K562 (cell line): ENCODE measurements around the gene TESK1. TPM values are rescaled to one million over a fixed set of nuclear protein-coding genes. Genes with fewer than 3 reads are reported as not detected.
A peak's percentile ranks its signal among the peaks of the same experiment; 100 is the strongest.

ENCODE experiments used
- BRD4 ChIP-seq: fragments of 200-600 bp; sonication (generic); IDR thresholded peaks from 2 replicates; pipeline ENCODE4 v1.6.1; 2017; ENCODE audit warnings: inconsistent platforms
- MBD2 ChIP-seq: sonication (generic); IDR thresholded peaks from 2 replicates; pipeline ENCODE4 v1.6.1; 2016; ENCODE audit warnings: low read depth, borderline replicate concordance
- MXI1 ChIP-seq: IDR thresholded peaks from 2 replicates; pipeline ENCODE4 v1.6.1; 2011; ENCODE audit warnings: low read depth, mild to moderate bottlenecking, improper control_type of control experiment, low read length
- MYNN ChIP-seq, 2 experiments: sonication (generic); formaldehyde crosslinking in 1 of 2; IDR thresholded peaks; 2 replicates each; pipeline versions ENCODE4 v1.5.0 to v1.6.1; 2016 to 2020; ENCODE audit warnings: antibody characterized with exemption in 1 of 2, missing genetic modification reagents in 1 of 2
- NBN ChIP-seq: fragments of 450-650 bp; IDR thresholded peaks from 2 replicates; pipeline ENCODE4 v1.6.1; 2016; ENCODE audit warnings: low read depth, mild to moderate bottlenecking
- NELFE ChIP-seq: IDR thresholded peaks from 2 replicates; pipeline ENCODE4 v1.6.1; 2011; ENCODE audit warnings: mild to moderate bottlenecking; ENCODE audit not compliant: insufficient read depth, insufficient read length
- PHB ChIP-seq: fragments of 250-450 bp; sonication (Bioruptor Pico); IDR thresholded peaks from 2 replicates; pipeline ENCODE4 v1.5.0; 2021
- PYGO2 ChIP-seq: fragments of 450-650 bp; IDR thresholded peaks from 2 replicates; pipeline ENCODE4 v1.6.1; 2016; ENCODE audit warnings: mild to moderate bottlenecking, missing genetic modification characterization, moderate library complexity, missing compliant biosample characterization
- RBM22 ChIP-seq: fragments of 200-400 bp; formaldehyde crosslinking; IDR thresholded peaks from 2 replicates; pipeline ENCODE4 v1.6.1; 2018; ENCODE audit warnings: low read length, low read depth; ENCODE audit not compliant: poor library complexity, severe bottlenecking
- SAP30 ChIP-seq: fragments of 200-600 bp; sonication (generic); IDR thresholded peaks from 2 replicates; pipeline ENCODE4 v1.6.1; 2012; ENCODE audit warnings: borderline replicate concordance, low read depth, mild to moderate bottlenecking, moderate library complexity, low read length, control low read depth, inconsistent platforms; ENCODE audit not compliant: insufficient read depth, poor library complexity, severe bottlenecking
- YY1 ChIP-seq, 3 experiments: IDR thresholded peaks; 2 replicates each; pipeline ENCODE4 v1.6.1; 2011; ENCODE audit warnings: low read length in 2 of 3, mild to moderate bottlenecking in 2 of 3, moderate library complexity in 2 of 3, borderline replicate concordance in 1 of 3, control low read depth in 1 of 3, low read depth in 1 of 3; ENCODE audit not compliant: insufficient read depth in 3 of 3, insufficient replicate concordance in 2 of 3, control insufficient read depth in 1 of 3, insufficient read length in 1 of 3; ENCODE audit errors: extremely low read depth in 1 of 3
- ZFPM2 ChIP-seq: fragments of 250-450 bp; sonication (Bioruptor Pico); IDR thresholded peaks from 2 replicates; pipeline ENCODE4 v1.5.1; 2022; ENCODE audit warnings: mild to moderate bottlenecking
- ZKSCAN1 ChIP-seq: fragments of 150-350 bp; IDR thresholded peaks from 2 replicates; pipeline ENCODE4 v1.6.1; 2016; ENCODE audit warnings: low read depth, low read length
- ZNF232 ChIP-seq: sonication (generic); formaldehyde crosslinking; IDR thresholded peaks from 2 replicates; pipeline ENCODE4 v1.8.0; 2022; ENCODE audit warnings: mild to moderate bottlenecking, missing genetic modification reagents
- polyA plus RNA-seq, 8 experiments: library from polyadenylated mRNA; depleted of rRNA in 4 of 8; stranded (reverse) in 5 of 8; unstranded in 3 of 8; fragments of >200 nt; fragmentation: Nextera tagmentation in 2 of 8; fragmentation: Illumina TruSeq in 1 of 8; extraction: Ambion mirVana in 2 of 8; extraction: Trizol in 1 of 8; gene quantifications; 2 replicates each; pipeline versions ENCODE4 v1.2.1 to v1.2.3, GENCODE V29; 2011 to 2014; ENCODE audit warnings: inconsistent platforms in 1 of 8, missing spikeins in 1 of 8
- total RNA-seq, 7 experiments: library from RNA; depleted of rRNA in 6 of 7; stranded (reverse); fragments of >200 nt in 6 of 7; fragmentation: Illumina TruSeq in 2 of 7; extraction: Trizol in 2 of 7; gene quantifications; 2 replicates each; pipeline versions ENCODE4 v1.2.1 to v1.2.3, GENCODE V29; 2011 to 2021; ENCODE audit warnings: low replicate concordance in 1 of 7
- TF ChIP-seq, protein P1 (sequence below): fragments of 450-650 bp; IDR thresholded peaks from 2 replicates; pipeline ENCODE4 v1.6.1; 2016; ENCODE audit warnings: mild to moderate bottlenecking
- TF ChIP-seq, protein P2 (sequence below): sonication (generic); formaldehyde crosslinking; IDR thresholded peaks from 2 replicates; pipeline ENCODE4 v1.9.0; 2022; ENCODE audit warnings: mild to moderate bottlenecking, missing genetic modification reagents
- TF ChIP-seq, protein P3 (sequence below), 3 experiments: IDR thresholded peaks in 2 of 3; conservative IDR thresholded peaks in 1 of 3; 2 replicates each; pipeline ENCODE4 v1.5.1; 2011 to 2012; ENCODE audit warnings: low read length in 3 of 3, mild to moderate bottlenecking in 3 of 3, control low read depth in 2 of 3, improper control_type of control experiment in 1 of 3, inconsistent platforms in 1 of 3, low read depth in 1 of 3, mixed read lengths in 1 of 3, moderate library complexity in 1 of 3; ENCODE audit not compliant: insufficient read depth in 2 of 3
- TF ChIP-seq, protein P4 (sequence below): fragments of 200-400 bp; formaldehyde crosslinking; IDR thresholded peaks from 2 replicates; pipeline ENCODE4 v1.6.1; 2017; ENCODE audit warnings: mild to moderate bottlenecking, low read depth, low read length, moderate library complexity

TESK1 gene
- total and polyA plus RNA-seq, 9 of the 15 experiments (the other 6 are each of a cell fraction or from before 2014, with no cell fraction given) = 0.07 to 10.4 (median 4.1) TPM

DNA sequence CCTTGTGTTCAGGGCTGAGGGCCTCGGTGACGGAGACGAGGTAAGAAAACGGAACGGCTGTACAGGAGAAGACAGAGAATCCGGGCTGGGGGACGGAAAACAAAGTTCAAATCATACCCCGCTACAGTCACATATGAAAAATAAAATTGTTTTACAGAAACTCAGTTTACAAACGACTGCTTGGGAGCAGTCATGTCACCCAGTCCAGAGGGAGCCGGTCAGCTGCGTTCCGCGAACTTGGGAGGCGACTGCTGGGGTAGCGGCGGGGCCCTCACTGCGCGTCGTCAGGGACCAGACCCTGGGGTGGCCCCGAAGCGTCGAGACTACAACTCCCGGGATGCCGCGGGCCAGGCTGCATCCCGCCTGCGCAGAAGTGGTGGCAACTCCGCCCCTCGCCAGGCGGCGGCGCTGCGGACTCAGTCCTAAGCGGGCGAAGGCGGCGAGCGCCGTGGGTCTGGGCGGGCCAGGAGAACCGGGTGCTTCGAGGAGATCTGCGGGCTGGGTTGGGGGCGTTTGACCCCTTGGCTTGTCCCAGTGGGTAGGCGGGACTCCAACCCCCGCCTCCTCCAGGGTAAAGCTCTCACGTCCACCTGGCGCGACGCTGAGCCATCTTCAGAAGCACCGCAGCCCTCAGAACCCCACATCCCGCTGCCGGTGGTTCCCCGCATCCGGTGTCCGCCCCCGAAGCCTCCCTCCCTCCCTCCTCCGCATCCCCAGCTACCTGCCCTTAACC, 41.6 kb downstream of the TESK1 start (continued):
- TF ChIP-seq, protein P1, sequence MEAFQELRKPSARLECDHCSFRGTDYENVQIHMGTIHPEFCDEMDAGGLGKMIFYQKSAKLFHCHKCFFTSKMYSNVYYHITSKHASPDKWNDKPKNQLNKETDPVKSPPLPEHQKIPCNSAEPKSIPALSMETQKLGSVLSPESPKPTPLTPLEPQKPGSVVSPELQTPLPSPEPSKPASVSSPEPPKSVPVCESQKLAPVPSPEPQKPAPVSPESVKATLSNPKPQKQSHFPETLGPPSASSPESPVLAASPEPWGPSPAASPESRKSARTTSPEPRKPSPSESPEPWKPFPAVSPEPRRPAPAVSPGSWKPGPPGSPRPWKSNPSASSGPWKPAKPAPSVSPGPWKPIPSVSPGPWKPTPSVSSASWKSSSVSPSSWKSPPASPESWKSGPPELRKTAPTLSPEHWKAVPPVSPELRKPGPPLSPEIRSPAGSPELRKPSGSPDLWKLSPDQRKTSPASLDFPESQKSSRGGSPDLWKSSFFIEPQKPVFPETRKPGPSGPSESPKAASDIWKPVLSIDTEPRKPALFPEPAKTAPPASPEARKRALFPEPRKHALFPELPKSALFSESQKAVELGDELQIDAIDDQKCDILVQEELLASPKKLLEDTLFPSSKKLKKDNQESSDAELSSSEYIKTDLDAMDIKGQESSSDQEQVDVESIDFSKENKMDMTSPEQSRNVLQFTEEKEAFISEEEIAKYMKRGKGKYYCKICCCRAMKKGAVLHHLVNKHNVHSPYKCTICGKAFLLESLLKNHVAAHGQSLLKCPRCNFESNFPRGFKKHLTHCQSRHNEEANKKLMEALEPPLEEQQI = no peak
- peak in 2 of 3 experiments; percentile 5 to 22 for TF ChIP-seq YY1 (IDR thresholded peaks at IDR 0.05; ENCODE audit: borderline replicate concordance in 1 of 3, control insufficient read depth in 1 of 3, extremely low read depth in 1 of 3, insufficient read depth in 3 of 3, insufficient read length in 1 of 3, insufficient replicate concordance in 2 of 3, low read depth in 1 of 3, low read length in 2 of 3)
- TF ChIP-seq NBN = no peak
- no peak for TF ChIP-seq MXI1
- TF ChIP-seq, protein P2, sequence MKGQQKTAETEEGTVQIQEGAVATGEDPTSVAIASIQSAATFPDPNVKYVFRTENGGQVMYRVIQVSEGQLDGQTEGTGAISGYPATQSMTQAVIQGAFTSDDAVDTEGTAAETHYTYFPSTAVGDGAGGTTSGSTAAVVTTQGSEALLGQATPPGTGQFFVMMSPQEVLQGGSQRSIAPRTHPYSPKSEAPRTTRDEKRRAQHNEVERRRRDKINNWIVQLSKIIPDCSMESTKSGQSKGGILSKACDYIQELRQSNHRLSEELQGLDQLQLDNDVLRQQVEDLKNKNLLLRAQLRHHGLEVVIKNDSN (CRISPR knock-in tag) = no peak
- no peak for TF ChIP-seq BRD4
- TF ChIP-seq, protein P3, sequence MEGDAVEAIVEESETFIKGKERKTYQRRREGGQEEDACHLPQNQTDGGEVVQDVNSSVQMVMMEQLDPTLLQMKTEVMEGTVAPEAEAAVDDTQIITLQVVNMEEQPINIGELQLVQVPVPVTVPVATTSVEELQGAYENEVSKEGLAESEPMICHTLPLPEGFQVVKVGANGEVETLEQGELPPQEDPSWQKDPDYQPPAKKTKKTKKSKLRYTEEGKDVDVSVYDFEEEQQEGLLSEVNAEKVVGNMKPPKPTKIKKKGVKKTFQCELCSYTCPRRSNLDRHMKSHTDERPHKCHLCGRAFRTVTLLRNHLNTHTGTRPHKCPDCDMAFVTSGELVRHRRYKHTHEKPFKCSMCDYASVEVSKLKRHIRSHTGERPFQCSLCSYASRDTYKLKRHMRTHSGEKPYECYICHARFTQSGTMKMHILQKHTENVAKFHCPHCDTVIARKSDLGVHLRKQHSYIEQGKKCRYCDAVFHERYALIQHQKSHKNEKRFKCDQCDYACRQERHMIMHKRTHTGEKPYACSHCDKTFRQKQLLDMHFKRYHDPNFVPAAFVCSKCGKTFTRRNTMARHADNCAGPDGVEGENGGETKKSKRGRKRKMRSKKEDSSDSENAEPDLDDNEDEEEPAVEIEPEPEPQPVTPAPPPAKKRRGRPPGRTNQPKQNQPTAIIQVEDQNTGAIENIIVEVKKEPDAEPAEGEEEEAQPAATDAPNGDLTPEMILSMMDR (IDR thresholded peaks at IDR 0.05 in 2 of 3, conservative IDR thresholded peaks at IDR 0.05 in 1 of 3; ENCODE audit: insufficient read depth in 2 of 3, low read depth in 1 of 3, low read length in 3 of 3) = peak; percentile 84 to 89 (median 87)
- no peak for TF ChIP-seq ZKSCAN1
- TF ChIP-seq PYGO2 = no peak
- no peak for TF ChIP-seq ZNF232 (CRISPR knock-in tag)
- no peak for TF ChIP-seq ZFPM2
- TF ChIP-seq MYNN (IDR thresholded peaks at IDR 0.05) = no peak
- no peak for TF ChIP-seq MYNN (CRISPR knock-in tag; IDR thresholded peaks at IDR 0.05)
- TF ChIP-seq MBD2 = peak; percentile 28; the same call in 1 of the 2 replicates
- no peak for TF ChIP-seq PHB
- TF ChIP-seq, protein P4, sequence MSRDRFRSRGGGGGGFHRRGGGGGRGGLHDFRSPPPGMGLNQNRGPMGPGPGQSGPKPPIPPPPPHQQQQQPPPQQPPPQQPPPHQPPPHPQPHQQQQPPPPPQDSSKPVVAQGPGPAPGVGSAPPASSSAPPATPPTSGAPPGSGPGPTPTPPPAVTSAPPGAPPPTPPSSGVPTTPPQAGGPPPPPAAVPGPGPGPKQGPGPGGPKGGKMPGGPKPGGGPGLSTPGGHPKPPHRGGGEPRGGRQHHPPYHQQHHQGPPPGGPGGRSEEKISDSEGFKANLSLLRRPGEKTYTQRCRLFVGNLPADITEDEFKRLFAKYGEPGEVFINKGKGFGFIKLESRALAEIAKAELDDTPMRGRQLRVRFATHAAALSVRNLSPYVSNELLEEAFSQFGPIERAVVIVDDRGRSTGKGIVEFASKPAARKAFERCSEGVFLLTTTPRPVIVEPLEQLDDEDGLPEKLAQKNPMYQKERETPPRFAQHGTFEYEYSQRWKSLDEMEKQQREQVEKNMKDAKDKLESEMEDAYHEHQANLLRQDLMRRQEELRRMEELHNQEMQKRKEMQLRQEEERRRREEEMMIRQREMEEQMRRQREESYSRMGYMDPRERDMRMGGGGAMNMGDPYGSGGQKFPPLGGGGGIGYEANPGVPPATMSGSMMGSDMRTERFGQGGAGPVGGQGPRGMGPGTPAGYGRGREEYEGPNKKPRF = no peak
- TF ChIP-seq RBM22 = no peak
- no peak for TF ChIP-seq NELFE
- TF ChIP-seq SAP30 = no peak
